HS-27A (cell line): ENCODE results near the gene SMIM3.
"Not testable (repeated sequence)": the region's sequence is repeated elsewhere in the genome, so short reads cannot be mapped to it uniquely, and the experiment has no call there.

Experiments used
- DNase-seq: peaks from one replicate; pipeline ENCODE4 v3.0.0-alpha.2; 2012; ENCODE audit warnings: low read depth, missing footprints

The SMIM3 gene, protein sequence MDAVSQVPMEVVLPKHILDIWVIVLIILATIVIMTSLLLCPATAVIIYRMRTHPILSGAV

DNA sequence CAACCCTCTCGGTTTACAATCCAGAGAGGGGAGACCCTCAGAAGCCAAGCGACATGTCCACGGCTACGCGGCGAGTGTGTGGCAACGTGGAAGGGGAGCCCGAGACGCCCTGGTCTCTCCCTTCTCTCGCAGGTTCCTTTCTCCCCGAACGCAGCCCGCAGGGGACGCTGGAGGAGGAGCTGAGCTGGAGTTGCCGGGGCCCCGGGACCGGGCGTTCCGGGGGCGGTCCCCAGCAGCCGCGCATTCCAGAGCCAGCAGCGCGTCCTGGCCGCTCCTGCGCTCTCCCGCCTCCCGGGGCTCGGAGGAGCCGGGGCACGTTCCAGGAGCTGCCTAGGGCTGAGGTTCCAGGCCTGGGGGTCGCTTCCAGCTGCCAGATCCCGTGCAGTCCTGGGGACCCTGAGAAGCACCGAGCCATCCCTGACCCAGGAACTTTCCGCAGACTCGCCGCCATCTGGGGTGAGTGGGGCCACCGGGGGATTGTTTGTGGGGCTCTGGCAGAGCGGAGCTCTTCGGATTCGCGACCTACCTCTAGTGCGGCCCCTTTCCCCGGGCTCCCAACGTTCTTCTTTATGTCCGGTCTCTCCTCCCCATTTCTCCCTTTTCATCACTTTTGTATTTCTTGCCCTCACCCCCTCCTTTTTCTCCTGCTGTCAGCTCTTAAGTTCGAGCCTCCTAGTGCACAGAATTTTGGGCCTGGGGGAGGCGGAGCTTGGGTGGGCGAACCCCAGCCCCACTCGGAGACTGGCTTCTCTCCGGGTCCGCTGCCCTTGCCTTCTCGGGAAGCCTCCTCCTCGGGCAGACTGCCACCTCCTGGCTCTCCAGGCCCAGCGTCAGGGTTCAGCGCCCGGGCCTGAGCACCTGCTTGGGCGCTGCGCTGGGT is at the start of gene SMIM3:
Gene SMIM3, plus strand, starts transcription at position 241 of the 880 bp plus-strand sequence. CDS start 16,684 bp downstream, outside the sequence.
- no peak for DNase-seq

DNA sequence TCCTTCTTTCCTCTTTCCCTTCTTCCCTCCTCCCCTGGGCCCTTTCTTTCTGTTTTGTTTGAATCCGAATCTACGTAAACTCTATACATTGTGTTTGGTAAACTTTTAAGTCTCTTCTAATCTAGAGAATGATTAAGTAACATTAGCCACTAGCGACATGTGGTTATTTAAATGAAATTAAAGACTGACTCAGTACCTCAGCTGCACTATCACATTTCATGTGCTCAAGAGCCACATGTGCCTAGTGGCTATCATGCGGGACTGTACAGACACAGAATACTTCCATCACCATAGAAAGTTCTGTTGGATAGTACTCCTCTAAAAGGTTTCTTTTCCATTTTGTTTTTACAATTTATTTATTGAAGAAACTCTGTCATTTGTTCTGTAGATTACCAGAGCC is 48.7 kb upstream of the SMIM3 start:
- no peak for DNase-seq

DNA sequence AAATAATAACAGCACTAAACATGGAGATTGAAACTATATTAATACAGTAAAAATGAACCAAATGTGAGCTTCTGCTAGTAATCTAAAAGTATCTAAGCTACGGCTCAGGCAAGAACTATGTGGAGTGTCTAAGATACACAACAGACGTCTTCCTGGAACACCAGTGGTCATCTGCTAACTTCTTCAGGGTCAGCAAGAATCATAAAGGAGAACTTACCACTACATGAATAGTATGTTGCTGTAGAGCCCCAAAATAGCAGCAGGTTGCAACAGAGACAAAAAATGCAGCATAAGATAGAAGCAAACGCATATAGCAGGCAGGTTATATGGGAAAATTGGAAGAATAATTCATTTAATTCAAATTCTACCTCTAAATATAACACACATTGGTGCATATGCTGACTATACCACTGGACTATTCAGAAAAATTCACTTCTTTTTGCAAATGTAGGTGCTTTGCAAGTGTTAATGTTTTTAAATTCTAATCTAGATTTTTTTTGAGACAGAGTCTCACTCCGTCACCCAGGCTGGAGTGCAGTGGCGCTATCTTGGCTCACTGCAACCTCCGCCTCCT is 46.8 kb upstream of the SMIM3 start:
- no peak for DNase-seq

DNA sequence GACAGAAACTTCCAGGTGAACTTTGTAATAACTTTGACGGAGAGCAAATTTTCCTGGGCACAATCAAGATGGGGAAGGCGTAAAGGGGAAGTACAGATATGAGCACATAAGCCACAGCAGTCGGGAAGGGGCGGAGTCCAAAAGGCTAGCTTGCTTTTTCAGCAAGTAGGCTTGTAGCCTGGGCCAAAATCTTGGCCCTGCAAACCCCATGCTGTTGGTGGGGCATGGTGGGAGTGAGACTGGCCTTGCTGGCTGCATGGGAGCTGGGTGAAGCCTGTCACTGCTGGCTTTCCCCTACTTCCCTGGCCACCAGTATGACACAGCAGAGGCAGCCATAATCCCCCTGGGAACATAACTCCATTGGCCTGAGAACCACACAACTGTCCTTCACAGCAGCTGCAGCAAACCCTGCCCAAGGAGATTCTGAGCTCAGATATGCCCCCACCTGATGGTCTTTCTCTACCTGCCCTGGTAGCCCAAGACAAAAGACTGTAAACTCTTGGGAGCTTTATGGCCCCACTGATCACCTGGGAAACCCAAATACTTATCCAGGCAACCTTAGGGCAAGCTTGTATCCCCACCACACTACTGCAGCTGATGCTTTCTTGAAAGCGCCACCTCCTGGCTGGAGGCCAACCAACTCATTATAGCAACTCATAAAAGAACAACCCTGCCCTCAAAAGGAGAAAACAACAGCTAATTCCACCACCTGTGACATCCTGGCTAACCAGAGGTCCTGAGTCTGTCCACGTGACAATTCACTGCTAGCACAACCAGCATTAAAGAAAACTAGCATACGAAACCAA is 43.8 kb upstream of the SMIM3 start:
- no peak for DNase-seq

DNA sequence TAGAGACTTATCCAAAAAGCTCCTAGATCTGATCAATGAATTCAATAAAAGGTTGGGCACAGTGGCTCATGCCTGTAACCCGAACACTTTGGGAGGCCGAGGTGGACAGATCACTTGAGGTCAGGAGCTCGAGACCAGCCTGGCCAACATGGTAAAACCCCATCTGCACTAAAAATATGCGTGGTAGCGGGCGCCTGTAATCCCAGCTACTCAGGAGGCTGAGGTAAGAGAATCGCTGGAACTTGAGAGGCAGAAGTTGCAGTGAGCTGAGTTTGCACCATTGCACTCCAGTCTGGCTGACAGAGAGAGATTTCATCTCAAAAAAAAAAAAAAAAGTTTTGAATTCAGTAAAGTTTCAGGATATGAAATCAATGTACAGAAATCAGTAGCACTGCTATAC is 39.7 kb upstream of the SMIM3 start:
- DNase-seq: no peak

DNA sequence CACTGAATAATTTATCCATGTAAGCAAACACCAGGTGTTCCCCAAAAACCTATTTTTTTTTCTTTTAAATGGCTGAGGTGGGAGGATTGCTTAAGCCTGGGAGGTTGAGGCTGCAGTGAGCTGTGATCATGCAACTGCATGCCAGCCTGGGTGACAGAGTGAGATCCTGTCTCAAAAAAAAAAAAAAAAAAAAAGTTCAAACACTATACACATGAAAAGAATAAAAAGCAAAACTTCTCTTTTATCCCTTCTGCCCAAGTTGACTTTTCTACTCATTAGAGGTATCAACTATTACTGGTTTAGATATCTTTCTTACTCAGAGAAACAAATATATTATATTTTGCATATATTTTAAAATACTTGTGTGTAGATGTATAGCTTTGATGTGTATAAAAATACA is 37.6 kb upstream of the SMIM3 start:
- DNase-seq: no peak

DNA sequence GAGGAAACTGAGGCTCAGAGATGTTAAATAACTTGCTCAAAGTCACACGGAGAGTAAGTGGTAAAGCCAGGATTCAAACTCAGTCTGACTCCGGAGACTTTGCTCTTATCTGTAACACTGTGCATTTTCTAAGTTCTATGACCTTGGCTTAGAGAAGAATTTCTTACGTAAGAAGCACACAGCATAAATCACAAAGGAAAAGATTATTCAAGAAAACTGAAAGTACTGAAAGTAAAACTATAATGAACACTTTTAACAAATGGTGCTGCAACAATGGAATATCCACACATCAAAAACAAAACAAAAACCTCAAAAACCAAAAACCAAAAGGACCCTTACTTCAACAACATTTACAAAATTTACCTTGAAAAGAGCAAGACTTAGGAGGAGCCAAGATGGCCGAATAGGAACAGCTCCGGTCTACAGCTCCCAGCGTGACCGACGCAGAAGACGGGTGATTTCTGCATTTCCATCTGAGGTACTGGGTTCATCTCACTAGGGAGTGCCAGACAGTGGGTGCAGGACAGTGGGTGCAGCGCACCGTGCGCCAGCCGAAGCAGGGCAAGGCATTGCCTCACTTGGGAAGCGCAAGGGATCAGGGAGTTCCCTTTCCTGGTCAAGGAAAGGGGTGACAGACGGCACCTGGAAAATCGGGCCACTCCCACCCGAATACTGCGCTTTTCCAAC is 36.0 kb upstream of the SMIM3 start:
- DNase-seq: not testable (repeated sequence)

DNA sequence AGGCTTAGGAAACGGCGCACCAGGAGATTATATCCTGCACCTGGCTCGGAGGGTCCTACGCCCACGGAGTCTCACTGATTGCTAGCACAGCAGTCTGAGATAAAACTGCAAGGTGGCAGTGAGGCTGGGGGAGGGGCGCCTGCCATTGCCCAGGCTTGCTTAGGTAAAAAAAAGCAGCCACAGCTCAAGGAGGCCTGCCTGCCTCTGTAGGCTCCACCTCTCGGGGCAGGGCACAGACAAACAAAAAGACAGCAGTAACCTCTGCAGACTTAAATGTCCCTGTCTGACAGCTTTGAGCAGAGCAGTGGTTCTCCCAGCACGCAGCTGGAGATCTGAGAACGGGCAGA is 35.4 kb upstream of the SMIM3 start:
- DNase-seq: not testable (repeated sequence)

DNA sequence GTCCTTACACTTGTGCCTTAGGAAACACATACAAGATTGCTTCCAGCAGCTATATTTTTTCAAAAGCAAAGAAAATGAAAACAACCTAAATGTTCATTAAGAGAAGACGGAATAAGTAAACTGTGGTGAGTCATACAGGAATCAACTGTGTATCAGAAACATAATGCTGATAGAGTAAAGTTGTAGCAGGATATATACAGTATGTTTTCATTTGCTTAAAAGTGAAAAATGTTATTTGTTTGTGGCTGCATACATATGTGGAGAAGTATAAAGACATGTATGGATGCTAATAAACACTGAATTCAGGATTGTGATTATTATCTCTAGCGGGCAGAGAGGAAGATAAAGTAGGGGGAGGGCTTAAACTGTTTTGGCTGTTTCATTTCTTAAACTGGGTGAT is 28.1 kb upstream of the SMIM3 start:
- DNase-seq: no peak

DNA sequence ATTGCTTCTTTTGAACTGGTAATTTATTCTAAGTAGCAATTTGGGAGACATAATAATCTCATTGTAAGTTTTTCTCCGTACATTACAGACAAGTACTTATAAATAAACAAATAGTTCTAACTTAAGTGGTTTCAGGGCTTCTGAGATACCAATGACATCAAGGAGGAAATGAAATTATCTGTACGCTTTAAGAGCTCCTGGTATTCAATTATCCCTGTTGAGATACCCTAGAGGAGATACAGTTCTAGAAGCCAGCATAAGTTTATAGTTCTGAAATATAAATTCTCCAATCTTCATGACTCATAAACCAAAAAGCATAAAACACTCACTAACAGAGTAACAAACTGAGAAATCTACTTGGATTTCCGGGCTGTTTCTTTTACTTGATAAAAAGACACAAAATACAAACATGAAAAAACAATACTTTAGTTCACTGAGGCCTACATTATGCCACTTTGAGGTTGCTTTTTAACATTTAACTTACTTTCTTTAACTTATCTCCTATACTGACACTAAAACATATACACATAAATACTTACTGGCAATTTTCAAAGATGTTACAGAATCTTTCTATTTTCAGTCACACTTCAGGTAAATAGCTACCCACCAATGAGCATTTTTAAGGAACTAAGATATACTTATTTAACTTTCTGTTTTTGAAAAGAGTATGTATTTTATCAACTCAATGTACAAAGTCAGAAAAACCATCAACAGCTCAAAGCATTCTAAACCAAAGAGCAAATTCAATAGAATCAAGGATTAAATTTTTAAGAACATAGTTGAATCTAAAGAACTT is 27.3 kb upstream of the SMIM3 start:
- no peak for DNase-seq

DNA sequence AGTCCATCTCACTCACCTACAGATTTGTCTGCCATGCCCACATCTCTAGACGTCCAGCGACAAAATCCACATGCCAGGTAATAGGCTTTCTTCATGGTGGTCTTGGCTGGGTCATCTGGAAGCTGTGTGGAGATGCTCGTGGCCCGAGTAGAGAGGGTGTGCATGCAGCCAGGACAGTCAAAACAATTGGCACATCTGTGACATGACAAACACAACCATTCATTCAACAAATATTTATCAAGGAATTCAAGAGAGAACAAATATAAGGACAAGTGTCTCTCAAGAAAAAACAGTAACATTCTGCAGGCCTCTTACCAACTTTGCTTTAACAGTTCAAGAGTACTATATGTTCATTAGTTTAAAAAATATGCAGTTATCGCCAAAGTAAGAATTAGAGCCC is 25.1 kb upstream of the SMIM3 start:
- no peak for DNase-seq

DNA sequence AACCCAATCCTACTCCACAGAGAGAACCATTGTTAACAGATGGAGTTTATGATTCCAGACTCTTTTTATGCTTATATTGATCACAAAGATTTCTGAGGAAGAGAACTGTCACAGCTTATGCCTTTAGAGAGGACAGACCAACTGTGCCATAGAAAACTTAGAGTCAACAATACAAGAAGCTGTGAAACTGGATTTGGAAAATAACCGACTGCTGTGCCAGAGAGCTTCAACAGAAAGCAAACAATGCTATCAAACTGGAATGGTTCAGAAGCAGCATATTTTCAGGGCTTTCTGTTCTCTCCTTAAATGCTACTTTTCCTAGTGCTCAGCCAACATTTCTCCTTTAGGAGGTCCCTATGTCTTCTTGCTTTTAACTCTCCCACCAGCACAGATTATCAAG is 24.7 kb upstream of the SMIM3 start:
- DNase-seq: no peak

DNA sequence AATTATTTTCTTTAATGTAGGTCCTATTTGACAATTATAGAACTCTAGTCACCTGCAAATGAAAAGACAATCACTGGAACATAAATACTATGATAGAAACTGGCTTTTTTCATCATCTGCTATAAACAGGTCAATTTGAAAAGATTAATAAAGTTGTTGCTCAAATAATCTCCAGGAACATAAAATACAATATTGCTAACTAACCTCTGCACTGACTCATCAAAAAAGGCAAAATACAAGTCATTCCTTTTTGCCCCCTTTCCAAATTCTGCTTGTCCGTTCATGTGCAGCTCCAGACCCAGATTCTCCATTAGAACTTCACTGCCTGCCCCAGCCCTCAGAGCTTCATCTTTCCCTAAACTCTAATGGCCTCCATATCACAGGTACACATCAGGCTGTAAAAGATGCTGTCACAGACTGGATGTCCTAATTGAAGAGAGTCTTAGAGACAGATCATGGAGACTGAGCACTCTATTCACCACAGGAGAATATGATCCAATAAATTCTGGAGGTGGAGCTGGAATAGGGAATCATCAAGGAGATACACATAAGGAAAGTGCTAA is 21.4 kb upstream of the SMIM3 start:
- DNase-seq: no peak

DNA sequence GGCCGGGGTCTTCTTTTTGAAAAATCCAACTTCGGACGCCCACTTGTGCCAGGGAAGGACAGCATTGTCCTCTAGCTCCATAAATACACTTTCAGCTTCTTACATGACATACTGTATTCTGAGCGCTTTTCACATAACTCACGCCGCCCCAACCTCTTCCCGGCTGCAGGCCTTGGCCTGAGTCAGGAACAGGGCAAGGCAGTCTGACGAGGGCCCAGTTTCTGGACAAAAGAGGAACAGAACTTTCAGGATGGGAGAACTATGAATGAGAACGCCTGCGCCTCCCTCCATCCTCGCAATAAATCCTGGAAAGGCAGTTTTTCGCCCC is 20.4 kb upstream of the SMIM3 start:
- DNase-seq: no peak

DNA sequence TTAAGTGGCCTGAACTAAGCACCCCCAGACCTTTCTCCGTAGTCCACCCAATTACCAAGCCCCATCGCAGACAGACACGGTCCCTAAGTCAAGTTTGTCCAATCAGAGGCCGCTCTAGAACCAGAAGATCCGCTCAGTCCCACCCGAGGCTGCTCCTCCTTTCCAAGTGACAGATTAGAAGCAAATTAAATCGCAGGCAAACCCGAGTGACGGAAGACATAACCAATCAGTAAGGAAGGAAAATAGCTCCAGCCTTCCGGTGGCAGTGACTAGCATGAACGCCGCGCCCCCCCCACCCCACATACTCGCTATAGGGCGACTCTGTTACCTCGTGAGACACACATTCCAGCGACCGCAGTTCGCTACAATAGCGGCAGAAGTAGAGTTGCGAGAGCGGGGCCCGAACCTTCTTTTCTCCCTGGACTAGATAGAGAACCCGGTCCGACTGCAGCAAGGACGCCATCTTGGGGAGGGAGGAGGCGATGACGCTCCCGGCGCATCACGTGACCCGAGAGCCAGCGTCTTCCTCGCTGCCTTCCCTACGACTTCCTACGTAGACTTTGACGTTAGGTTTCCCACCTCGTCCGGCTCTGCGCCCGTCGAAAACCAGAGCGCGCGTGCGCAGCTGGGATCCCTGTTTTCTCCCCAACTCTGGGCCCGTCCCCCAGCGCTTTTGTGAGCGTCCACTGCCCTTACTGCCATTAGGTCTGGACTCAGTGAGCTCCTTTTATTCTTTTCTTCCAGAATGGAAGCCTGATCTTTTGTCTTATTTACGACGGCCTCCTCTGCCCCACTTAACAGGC is 19.8 kb upstream of the SMIM3 start, which contains the start of gene DCTN4:
Gene DCTN4, minus strand, starts transcription at position 487 of the 803 bp plus-strand sequence. Its CDS starts 24 bp downstream, at position 463.
- peak; percentile 90 for DNase-seq

DNA sequence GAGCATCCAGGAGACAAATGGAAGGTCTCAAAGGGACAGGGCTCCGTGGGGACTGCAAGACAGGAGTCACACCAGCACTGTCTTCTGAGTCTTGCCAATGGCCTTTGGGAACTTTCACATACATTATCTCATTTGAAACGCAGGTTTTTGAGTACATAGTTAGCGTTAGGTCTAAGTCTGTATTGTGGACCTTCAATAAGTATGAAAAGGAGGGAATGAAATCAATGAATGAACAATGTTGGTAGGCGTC is 19.3 kb upstream of the SMIM3 start:
- no peak for DNase-seq

DNA sequence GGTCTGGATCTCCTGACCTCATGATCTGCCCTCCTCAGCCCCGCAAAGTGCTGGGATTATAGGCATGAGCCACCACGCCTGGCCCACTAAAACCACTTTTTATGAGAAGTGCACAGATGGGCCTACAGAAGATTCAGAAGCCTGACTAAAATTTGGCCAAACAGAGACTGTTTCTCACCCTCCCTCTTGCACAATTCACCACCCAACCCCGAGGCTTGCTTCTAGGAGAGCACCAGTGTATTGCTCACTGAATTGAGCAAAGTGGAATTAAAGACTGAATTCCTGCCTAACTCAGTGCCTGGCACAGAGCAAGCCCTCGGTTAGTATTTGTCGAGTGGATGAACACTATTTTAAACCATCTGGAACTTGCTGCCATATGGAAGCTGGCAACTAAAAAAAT is 16.3 kb upstream of the SMIM3 start:
- DNase-seq: no peak

DNA sequence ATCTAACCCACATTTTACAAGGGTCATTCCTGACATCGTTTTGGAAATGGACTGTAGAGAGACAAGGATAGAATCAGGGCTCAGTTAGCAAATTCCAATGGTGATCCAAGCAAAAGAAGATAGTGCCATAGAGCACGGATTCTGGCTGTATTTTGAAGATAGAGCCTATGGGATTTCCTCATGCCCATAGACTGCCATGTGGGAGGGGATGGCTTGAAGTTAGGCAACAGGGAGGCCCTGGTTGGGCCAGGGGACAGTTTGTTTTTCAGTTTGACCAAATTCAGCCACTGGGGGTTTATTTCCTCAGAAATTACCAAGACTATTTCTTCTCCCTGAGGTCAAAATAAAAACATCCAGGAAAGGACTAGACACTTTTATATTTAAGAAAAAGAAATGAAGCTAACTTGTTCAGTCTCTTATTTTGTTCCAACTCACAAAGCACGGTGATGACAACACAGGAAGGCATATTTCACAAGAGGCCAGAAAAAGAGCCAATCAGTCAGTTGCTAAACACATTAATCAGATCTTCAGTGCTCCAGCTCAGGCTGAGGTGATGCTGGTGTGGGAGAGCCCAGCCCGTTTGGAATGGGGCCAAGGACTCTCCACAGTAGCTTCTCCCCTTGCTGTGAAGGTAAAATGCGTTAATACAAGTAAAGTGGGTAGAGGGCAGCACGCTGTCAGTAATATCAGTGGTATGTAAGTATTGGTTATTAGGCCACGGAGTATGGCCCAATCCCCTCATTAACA is 15.4 kb upstream of the SMIM3 start:
- no peak for DNase-seq

DNA sequence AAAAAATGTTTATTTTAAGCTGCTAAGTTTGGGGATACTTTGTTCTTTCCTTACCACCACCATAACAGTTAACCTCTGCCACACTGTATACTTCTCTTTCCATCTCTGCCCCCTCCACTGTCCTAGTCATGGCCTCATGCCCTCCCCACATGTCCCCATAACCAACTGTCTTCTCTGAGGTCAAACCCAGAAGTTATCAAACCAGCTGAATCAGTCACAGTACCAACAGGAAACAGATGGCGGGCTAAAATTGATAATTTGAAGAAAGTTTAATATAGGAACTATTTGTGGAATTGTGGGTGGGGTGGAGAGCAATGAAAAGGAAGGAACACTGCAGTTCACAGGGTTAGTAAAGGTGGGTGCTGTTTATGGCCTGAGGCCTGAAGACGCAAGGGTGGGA is 14.0 kb upstream of the SMIM3 start:
- no peak for DNase-seq
